Fibroblast of skin of left quadriceps (primary cell): ENCODE measurements around the gene MECP2.
"Not testable (repeated sequence)": the region's sequence is repeated elsewhere in the genome, so short reads cannot be mapped to it uniquely, and the experiment has no call there.

Experiments used
- DNase-seq, 2 experiments: peaks; one replicate each; pipeline ENCODE4 v3.0.0-alpha.2; 2013; ENCODE audit warnings: low read depth in 2 of 2

MECP2 gene

DNA sequence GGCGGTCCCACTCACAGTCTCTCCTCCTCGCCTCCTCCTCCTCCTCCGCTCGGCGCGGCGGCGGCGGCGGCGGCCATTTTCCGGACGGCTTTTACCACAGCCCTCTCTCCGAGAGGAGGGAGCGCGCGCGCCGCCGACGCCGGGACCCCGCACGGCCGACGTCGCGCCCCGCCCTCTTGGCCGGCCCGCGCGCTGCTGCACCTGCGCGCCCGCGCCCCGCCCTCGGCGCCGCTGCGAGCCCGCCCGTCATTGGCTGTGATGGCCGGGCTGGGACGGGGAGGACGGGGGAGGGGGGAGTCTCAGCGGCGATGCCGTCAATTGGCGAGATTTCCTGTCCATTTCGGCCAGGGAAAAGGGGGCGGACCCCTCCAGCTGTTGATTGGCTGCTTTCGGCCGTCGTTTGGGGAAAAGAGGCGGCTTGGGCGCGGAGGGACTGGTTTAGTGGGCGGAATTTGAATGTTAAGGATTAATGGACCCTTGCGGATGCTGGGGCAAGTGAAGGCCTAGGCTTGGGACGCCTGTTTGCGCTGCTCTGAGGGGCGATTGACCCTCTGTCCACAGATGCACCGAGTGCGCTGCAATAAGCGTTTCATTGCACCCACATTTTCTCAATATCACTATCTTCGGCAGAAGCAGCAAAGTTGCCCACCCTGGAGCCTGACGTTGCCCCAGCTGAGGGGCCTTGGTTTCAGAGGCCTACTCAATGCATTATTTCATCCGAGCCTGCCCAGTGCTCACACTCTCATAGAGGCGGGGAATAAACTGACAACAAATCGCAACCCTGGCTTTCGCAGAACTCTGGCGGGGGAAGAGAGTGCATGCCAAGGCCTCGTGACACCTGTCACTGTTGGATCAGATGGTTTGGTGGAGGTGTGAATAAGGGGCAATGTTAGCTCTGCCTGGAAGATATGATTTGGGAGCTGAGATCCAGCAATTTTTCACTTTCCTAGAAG lies at the start of gene MECP2:
Gene MECP2, minus strand, starts transcription at position 129 of the 953 bp plus-strand sequence.
- peak; percentile 82 for DNase-seq

DNA sequence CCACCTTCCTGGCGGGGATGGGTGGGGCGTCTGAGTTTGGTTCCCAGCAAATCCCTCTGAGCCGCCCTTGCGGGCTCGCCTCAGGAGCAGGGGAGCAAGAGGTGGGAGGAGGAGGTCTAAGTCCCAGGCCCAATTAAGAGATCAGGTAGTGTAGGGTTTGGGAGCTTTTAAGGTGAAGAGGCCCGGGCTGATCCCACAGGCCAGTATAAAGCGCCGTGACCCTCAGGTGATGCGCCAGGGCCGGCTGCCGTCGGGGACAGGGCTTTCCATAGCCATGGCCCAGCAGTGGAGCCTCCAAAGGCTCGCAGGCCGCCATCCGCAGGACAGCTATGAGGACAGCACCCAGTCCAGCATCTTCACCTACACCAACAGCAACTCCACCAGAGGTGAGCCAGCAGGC lies 46.5 kb upstream of the MECP2 start, which contains the start of gene OPN1LW:
Gene OPN1LW, plus strand, starts transcription at position 234 of the 400 bp plus-strand sequence. Its CDS starts 41 bp downstream, at position 275.
- not testable (repeated sequence) for DNase-seq

DNA sequence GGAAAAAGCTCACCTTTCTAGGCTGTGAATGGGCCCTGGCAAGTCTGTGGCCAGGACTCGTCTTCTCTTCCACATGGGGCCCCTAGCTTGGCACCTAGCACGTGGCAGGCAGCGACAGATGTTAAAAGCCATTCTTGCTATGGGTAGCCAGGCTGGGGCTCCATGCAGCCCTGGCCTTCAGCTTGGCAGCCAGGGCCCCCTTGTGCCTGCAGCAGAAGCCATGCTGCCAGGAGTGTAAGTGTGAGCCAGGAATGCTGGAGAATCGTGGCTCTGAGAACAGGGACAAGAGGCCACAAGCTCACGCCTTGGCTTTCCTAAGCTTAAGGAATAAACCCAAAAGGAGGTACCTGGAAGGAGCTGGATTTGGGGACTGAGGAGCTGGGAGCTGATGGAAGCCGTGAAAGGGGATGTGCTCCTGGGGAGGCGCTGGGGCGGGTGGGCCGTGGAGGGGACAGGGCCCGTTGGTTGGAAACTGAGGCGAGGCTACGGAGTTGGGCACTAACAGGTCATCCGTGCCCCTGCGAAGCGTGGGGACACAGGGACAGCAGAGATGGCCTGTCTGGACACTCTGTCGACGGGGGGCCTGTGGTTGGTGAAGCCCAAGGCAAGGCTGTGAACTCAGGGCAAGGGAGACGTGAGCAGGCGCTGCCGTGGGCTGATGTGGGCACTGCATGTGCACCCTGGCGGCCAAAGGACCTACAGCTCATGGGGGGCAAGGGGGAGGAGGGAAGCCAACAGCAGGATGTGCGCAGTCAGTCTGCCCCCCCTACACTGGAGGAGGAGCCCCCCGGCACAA lies 45.6 kb upstream of the MECP2 start:
- no peak for DNase-seq

DNA sequence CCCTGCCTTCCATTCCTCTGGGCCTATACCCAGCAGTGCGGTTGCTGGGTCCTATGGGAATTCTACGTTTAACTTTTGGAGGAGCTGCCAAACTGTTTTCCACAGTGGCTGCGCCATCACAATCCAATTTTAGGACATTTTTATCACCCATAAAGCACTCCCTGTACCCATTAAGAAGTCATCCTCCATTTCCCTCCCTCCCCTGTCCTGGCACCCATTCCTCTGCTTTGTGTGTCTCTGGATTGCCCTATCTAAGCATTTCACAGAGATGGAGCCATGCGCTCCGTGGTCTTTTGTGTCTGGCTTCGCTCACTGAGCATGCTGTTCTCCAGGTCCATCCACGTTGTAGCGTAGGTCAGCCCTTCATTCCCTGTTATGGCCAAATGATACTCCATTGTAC lies 44.9 kb upstream of the MECP2 start:
- no peak for DNase-seq

DNA sequence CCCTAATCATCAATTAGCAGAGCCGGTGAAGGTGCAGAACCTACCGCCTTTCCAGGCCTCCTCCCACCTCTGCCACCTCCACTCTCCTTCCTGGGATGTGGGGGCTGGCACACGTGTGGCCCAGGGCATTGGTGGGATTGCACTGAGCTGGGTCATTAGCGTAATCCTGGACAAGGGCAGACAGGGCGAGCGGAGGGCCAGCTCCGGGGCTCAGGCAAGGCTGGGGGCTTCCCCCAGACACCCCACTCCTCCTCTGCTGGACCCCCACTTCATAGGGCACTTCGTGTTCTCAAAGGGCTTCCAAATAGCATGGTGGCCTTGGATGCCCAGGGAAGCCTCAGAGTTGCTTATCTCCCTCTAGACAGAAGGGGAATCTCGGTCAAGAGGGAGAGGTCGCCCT lies 43.2 kb upstream of the MECP2 start:
- DNase-seq, result no peak

DNA sequence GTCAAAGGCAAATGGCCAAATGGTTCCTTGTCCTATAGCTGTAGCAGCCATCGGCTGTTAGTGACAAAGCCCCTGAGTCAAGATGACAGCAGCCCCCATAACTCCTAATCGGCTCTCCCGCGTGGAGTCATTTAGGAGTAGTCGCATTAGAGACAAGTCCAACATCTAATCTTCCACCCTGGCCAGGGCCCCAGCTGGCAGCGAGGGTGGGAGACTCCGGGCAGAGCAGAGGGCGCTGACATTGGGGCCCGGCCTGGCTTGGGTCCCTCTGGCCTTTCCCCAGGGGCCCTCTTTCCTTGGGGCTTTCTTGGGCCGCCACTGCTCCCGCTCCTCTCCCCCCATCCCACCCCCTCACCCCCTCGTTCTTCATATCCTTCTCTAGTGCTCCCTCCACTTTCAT lies 42.7 kb upstream of the MECP2 start:
- no peak for DNase-seq

DNA sequence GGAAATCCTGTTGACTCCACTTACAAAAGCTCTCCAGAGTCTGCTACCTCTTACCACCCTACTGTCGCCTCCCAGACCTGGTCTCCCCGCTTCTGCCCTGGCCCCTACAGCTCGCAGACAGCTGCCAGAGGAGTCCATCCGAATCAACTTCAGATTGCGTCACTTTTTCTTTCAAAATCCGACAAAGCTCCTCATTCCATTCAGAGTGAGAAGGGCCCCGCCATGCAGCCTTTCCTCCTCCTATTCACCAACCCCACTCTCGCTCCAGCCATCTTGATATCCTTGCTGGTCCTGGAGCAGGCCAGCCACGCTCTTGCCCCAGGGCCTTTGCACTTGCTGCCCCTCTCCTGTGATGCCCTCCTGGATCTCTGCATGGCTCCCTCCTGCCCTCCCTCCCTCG lies 41.3 kb upstream of the MECP2 start:
- no peak for DNase-seq

DNA sequence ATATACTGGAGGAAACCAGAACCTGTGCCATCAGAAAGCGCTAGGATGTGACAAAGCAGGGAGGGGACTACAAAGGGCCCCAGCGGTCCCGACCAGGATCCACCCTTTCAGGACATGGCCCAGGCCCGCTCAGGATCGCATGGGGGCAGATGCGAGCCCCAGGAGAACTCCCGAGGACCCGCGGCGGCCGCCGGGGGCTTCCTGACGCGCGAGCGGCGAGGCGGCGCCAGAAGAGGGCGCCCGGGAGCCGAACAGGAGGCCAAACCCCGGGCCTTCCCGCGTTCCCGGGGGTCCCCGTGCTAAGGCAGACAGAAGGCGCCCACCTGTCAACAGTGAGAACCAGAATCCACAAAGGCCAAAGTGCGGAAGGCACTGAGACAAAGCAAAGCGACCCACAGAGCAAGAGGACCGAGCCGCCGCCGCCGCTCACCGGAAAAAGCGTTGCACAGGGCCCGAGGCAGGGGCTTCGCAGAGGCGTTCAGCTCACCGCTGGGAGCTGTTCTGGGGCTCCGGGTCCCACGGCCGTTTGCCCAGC lies 39.2 kb upstream of the MECP2 start:
- peak; percentile 6 to 7 for DNase-seq

DNA sequence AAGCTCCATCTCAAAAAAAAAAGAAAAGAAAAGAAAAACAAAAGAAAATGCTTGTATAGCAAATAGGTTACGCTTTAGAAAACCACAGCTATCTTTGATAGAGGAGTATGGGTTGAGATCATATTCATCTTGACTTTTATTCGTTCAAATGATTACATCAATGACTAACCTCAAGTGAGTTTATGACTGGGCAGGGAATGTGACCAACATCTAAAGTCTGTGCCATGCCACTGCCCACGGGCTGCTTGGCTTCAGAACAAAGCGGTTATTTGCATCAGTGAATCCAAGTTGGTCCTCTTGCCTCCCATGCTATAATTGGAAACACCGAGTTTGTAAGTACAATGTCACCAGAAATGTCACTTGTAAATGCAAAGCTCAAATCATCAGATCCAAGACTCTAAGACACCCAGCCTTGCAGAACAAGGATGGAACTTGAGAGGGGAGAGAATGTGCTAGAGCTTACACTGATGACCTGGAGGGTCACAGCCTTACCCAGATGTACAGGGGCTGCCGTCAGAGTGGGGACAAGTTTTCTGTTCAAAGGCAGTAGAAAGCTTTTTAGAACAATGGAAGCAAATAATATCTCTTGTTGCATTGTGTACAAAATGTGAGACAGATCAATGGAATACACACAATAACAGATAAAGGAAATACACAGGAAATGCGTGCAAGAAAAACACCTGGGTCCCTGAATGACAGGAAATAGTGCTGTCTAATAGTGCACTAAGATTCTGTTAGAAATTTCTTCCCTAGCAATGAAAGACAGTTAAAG lies 38.1 kb upstream of the MECP2 start:
- no peak for DNase-seq

DNA sequence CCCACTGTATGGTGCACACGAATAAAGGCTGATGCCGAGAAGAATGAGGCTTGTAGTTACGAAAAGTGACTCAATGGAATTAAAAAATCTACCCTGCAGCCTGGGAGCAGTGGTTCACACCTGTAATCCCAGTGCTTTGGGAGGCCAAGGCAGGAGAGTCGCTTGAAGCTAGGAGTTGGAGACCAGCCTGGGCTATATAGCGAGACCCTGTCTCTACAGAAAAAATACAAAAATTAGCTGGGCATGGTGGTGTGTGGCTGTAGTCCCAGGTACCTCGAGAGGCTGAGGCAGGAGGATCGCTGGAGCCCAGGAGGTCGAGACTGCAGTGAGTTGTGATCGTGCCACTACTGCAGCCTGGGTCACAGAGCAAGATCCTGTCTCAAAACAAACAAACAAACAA lies 34.8 kb upstream of the MECP2 start:
- no peak for DNase-seq

DNA sequence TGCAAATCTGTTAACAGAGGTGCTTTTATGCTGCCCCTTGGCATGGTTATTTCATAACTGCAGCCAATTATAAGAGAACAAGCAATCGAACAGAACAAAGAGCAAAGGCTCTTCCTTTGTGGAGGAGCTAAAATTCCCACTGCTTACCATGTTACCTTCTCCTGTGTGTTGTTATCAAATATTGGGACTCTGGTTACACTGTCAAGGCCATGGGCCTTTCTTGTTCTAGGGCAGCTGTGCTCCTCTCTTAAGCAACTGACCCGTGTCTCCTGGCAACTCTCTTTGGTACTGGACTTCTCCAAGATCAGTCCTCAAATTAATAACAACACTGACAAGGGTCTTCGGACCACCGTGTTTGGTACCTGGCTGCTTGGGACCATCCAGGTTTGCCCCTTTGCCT lies 34.4 kb upstream of the MECP2 start:
- DNase-seq, result no peak

DNA sequence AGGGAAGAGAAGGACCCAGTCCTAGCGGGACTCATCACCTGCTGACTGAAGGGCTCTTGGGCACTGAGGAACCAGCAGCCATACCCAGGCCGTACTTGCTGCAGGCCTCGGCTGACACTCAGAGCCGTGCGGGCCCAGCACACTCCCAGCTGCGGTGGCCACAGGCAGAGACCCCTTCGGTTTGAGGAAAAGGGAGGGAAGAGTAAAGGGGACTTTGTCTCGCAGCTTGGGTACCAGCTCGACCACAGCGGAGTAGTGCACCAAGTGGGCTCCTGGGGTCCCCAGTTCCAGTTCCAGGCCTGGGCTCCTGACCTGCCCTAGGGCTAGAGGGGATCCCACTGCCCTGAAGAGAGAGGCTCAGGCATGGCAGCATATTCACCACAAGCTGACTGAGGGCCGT lies 28.6 kb upstream of the MECP2 start:
- DNase-seq, result no peak

DNA sequence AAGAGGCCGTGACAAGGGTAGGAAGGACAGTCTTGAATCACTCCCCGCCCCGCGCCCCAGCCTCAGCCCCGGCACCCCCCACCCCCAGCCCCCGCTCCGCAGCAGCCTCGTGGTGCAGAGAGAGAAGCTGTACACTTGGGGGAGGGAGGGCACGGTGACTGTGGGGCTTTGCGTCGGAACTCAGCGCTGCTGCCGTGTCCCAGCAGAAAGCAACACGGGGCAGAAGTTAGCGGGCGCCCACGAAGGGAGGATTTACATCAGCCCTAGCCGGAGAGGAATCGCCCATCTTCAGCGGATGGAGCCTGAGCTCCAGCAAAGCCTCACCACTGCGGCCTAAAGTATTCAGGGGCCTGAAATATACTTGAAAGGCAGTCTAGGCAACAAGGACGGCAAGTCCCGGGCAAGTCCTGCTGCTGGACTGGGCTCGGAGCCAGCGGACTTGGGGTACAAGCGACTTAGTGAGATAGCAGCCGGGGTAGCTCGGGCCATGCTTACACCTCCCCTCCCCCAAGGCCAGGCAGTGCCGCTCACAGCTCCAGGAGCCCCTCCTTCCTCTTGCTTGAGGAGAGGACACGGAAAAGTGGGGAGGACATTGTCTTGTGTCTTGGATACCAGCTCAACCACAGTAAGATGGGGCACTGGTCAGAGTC lies 28.0 kb upstream of the MECP2 start:
- DNase-seq, result no peak

DNA sequence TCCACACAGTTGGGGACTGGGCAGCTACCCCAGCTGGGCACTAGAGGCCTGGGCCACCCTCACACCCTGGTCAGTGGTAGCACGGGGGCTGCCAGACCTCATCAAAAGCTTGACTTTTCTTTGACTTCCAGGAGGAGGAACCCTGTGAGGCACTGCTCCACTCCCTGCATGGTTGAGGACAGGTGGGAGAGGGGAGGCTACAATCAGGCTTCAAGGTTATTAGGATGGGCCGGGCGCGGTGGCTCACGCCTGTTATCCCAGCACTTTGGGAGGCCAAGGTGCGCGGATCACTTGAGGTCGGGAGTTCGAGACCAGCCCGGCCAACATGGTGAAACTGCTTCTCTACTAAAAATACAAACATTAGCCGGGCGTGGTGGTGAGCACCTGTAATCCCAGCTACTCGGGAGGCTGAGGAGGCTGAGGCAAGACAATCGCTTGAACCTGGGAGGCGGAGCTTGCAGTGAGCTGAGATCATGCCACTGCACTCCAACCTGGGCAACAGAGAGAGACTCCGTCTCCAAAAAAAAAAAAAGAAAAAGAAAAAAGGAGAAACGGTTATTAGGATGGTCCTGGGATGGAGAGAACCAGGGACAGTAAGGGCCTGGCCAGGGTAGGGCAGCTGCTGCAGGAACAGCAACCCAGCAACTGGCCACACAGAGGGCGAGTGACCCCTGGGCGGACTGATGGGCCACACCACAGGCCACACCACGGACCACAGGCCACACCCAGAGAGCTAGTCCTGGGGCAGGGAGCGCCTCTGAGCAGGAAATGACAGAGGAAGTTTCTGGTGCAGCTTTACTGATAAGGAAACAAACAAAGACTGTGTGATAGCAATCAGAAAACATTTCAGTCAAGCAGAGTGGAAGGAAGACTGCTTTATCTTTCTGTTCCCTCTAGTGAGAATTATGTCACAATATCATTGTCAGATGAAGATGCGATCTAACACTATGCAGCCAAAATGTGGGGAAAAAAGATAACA lies 26.0 kb upstream of the MECP2 start:
- DNase-seq, result no peak

DNA sequence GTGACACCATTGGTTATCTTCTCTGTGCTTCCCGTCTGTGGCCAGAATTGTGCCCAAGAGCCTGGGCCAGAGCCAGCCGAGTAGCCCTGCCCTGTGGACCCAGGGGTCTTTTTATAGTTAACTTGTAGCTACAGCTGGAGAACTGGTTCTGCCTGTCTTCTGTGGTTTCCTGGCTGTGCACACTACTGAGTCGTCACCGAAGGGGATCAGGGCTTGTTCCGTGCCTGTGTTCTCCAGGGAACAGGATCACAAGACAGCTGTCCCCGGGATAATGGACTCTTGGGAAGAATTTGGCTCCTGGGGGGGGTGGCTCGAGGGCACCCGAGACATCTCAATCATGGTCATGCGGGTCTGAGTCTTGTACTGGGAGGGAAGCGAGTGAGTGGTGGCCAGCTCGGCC lies 24.4 kb upstream of the MECP2 start:
- no peak for DNase-seq

DNA sequence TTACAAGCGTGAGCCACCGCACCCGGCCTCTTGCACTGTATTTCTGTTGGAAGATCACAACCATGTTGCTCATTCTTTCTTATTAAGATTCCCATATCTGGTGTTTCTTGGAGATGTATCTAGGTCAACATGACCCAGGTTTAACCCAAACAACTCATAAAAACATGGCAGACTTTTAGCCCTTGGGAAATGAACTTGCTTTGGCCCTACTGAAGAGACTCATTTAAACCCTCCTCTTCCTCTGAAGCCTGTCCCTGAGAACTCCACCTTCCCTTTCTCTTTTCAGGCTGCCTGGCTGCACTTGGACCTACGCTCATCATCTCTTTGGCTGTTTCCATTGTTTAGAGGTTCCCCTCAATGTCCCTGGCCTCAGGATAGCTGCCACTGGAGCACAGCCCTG lies 23.7 kb upstream of the MECP2 start:
- no peak for DNase-seq

DNA sequence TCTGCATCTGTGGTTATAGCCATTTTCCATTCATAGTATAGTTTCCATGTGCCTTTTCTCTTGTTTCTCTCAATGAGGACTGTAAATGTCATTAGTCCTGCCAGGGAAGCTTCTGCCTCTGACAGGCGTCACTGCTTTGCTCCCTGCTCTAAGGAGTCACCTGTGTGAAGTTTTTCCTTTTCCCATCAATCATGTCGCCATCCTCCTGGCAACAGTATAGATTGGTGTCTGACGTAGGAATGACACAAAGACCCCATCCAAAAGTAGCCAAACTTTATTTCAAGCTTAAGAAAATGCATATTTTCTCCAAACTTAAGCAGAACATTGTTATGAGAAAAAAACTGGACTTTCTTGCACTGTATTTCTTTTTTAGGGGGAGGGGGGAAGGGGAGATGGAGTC lies 23.1 kb upstream of the MECP2 start:
- no peak for DNase-seq

DNA sequence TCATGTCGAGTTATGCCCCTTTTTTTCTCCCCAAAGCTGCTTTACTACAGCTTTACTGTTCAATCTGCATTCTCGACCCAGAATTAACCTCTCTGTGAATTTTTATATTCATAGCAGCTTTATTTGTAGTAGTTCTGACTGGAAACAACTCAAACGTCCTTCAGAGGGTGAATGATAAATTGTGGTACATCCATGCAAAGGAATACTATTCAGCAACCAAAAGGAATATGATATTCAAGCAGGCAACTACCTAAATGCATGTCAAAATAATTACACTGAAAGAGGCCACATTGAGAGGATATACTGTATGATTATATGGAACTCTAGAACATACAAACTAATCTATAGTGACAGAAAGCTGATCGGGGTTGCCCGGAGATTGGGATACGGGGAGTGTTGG lies 20.0 kb upstream of the MECP2 start:
- DNase-seq, result no peak

DNA sequence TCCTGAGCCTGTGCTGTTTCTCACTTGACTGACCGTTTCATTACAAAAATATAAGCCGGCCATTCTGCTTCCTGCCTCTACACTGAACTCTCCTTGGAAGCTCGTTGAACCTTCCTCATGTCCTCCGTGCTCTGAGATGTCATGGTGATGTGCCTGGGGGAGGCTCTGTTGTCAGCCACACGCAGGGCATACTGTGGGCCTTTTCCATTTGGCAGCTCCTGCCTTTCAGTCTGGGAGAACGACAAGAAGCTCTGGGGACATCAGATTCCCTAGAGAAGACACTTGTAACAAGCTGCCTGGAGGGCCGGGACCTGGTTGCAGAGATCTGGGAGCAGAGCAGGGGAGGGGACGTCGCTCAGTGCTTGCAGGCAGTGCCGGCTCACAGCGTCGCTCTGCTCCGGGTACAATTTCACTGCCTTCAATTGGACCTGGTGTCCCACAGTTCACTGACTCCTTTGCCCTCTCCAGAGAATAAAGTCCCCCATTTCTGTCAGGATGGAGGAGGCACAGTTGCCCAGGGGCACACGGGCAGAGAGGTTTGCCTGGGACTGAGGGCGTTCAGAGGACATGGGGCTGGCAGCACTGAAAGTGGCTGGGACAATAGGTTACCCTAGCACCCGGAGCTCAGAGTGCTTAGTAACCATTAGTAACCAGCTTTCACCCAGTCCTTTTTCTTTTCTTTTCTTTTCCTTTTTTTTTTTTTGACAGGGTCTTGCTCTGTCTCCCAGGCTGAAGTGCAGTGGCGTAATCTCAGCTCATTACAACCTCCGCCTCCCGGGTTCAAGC lies 19.1 kb upstream of the MECP2 start:
- DNase-seq, result no peak
